Measurements from ENCODE around the gene ADGRG1. TPM values are rescaled to one million over a fixed set of nuclear protein-coding genes. Genes with fewer than 3 reads are reported as not detected.

The ADGRG1 gene
- total RNA-seq, 1 donor from 2014 or later, result 4.8 TPM

GRCh38 chr16:57679767-57680482 is 51.5 kb downstream of the ADGRG1 start:
- DNase-seq (ENCODE audit: extremely low spot score, unreplicated experiment), result no peak
- no peak overlapping the region for H3K4me3 Mint-ChIP-seq (ENCODE audit: unreplicated experiment)
- H3K27me3 Mint-ChIP-seq (ENCODE audit: unreplicated experiment), result peaks cover 17% of the 10 kb centered on the region
- no peaks in the 10 kb centered on the region for H3K9me3 Mint-ChIP-seq (ENCODE audit: unreplicated experiment)
- no peaks in the 10 kb centered on the region for H3K36me3 Mint-ChIP-seq (ENCODE audit: unreplicated experiment)
- H3K27ac Mint-ChIP-seq (ENCODE audit: unreplicated experiment), result no peak overlapping the region
- H3K4me1 Mint-ChIP-seq (ENCODE audit: unreplicated experiment), result peaks cover 3% of the 10 kb centered on the region
- no peak for TF ChIP-seq CTCF (IDR thresholded peaks at IDR 0.05)

DNA sequence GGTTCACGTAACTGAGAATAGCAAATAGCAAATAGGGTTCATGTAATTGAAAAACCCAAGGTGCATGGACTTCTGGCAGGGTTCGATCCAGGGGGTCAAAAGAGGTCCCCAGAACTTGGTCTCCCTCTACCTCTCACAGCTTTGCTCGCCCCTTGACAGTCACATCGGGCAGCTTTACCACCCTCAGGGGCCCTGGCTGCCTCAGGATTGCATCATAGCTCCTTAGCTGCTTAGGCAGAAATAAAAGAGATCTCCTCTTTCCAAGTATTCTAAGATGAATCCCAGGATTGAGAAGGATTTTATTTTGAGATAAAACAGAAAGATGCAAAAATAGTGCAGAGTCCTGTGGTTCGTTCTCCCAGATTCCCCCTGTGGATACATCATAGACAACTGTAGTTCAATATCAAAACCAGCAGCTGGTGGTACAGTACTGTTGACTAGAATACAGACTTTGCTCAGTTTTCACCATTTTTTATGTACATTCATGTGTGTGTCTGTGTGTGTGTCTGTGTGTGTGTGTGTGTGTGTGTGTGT is 52.5 kb downstream of the ADGRG1 start:
- no peak for TF ChIP-seq CTCF (IDR thresholded peaks at IDR 0.05)
- Mint-ChIP-seq H3K4me1 (ENCODE audit: unreplicated experiment) (peaks cover 3% of the 10 kb centered on the region), H3K36me3 (ENCODE audit: unreplicated experiment) (no peaks in the 10 kb centered on the region), H3K27me3 (ENCODE audit: unreplicated experiment) (peaks cover 19% of the 10 kb centered on the region), H3K27ac (ENCODE audit: unreplicated experiment) (no peak overlapping the region), H3K4me3 (ENCODE audit: unreplicated experiment) (no peak overlapping the region), H3K9me3 (ENCODE audit: unreplicated experiment) (no peaks in the 10 kb centered on the region)
- DNase-seq (ENCODE audit: extremely low spot score, unreplicated experiment), result no peak

- no peak for TF ChIP-seq CTCF (IDR thresholded peaks at IDR 0.05)
- no peaks in the 10 kb centered on the region for H3K9me3 Mint-ChIP-seq (ENCODE audit: unreplicated experiment)
- H3K27me3 Mint-ChIP-seq (ENCODE audit: unreplicated experiment), result peaks cover 25% of the 10 kb centered on the region
- H3K4me1 Mint-ChIP-seq (ENCODE audit: unreplicated experiment), result no peaks in the 10 kb centered on the region
- H3K36me3 Mint-ChIP-seq (ENCODE audit: unreplicated experiment), result no peaks in the 10 kb centered on the region
- H3K27ac Mint-ChIP-seq (ENCODE audit: unreplicated experiment), result no peak overlapping the region
- no peak for DNase-seq (ENCODE audit: extremely low spot score, unreplicated experiment)
- H3K4me3 Mint-ChIP-seq (ENCODE audit: unreplicated experiment), result no peak overlapping the region
Observed at GRCh38 chr16:57681950-57682728, 53.7 kb downstream of the ADGRG1 start.

GRCh38 chr16:57682809-57683635 is 54.6 kb downstream of the ADGRG1 start:
- TF ChIP-seq CTCF (IDR thresholded peaks at IDR 0.05), result no peak
- no peak for DNase-seq (ENCODE audit: extremely low spot score, unreplicated experiment)
- peaks cover 30% of the 10 kb centered on the region for H3K27me3 Mint-ChIP-seq (ENCODE audit: unreplicated experiment)
- H3K9me3 Mint-ChIP-seq (ENCODE audit: unreplicated experiment), result no peaks in the 10 kb centered on the region
- no peak overlapping the region for H3K4me3 Mint-ChIP-seq (ENCODE audit: unreplicated experiment)
- no peaks in the 10 kb centered on the region for H3K36me3 Mint-ChIP-seq (ENCODE audit: unreplicated experiment)
- H3K27ac Mint-ChIP-seq (ENCODE audit: unreplicated experiment), result no peak overlapping the region
- no peaks in the 10 kb centered on the region for H3K4me1 Mint-ChIP-seq (ENCODE audit: unreplicated experiment)

Data from osteocyte (in vitro differentiated cells).